MCF 10A (cell line): ENCODE data around the gene OLIG3. TPM values are rescaled to one million over a fixed set of nuclear protein-coding genes. Genes with fewer than 3 reads are reported as not detected.

Experiments used
- BruUV-seq: library from RNA; stranded (reverse); fragments of 400-500 nt; replicated peaks from 2 replicates; lab custom pipeline; 2021; lab: Mats Ljungman, UMichigan
- CTCF ChIA-PET: fragments of 300-600 bp; sonication (Branson Sonifier 250); formaldehyde crosslinking; extraction: SDS; loops from one replicate; lab custom pipeline; 2021; ENCODE audit warnings: antibody characterized with exemption, inconsistent platforms; lab: Yijun Ruan, JAX
- POLR2A ChIA-PET: fragments of 300-600, 350-650 bp; sonication (Branson Sonifier 250); formaldehyde crosslinking; extraction: SDS; loops from one replicate; lab custom pipeline; 2020; ENCODE audit warnings: antibody characterized with exemption, inconsistent platforms; lab: Yijun Ruan, JAX
- DNase-seq: peaks from one replicate; pipeline ENCODE4 v3.0.0-alpha.2; 2018; ENCODE audit not compliant: unreplicated experiment
- H3K27ac Mint-ChIP-seq: one replicate; pipeline ENCODE4 v1.8.0; 2022; ENCODE audit warnings: mild to moderate bottlenecking, low read depth, mixed read lengths; ENCODE audit not compliant: unreplicated experiment
- H3K27me3 Mint-ChIP-seq: one replicate; pipeline ENCODE4 v1.8.0; 2022; ENCODE audit warnings: mixed read lengths; ENCODE audit not compliant: insufficient read depth, unreplicated experiment
- H3K36me3 Mint-ChIP-seq: one replicate; pipeline ENCODE4 v1.8.0; 2022; ENCODE audit warnings: mild to moderate bottlenecking, moderate library complexity, mixed read lengths; ENCODE audit not compliant: insufficient read depth, unreplicated experiment
- H3K4me1 Mint-ChIP-seq: one replicate; pipeline ENCODE4 v1.8.0; 2022; ENCODE audit warnings: mixed read lengths; ENCODE audit not compliant: insufficient read depth, unreplicated experiment
- H3K4me3 Mint-ChIP-seq: one replicate; pipeline ENCODE4 v1.8.0; 2022; ENCODE audit warnings: mild to moderate bottlenecking, moderate library complexity, mixed read lengths; ENCODE audit not compliant: unreplicated experiment
- H3K9me3 Mint-ChIP-seq: one replicate; pipeline ENCODE4 v1.8.0; 2022; ENCODE audit warnings: mixed read lengths; ENCODE audit not compliant: unreplicated experiment
- intact Hi-C: fragments of 100-400 bp; cut with micrococcal nuclease; formaldehyde crosslinking; loops from 2 replicates; pipeline ENCODE4 v1.14.1; 2022
- total RNA-seq: library from RNA; stranded (reverse); gene quantifications from 2 replicates; pipeline ENCODE4 v1.2.3, GENCODE V29; 2022
- TF ChIP-seq, protein P1 (sequence below): fragments of 200-600 bp; IDR thresholded peaks from one replicate; pipeline ENCODE4 v1.8.0; 2022; ENCODE audit warnings: antibody characterized with exemption, mild to moderate bottlenecking; ENCODE audit not compliant: unreplicated experiment

OLIG3 gene
- total RNA-seq, 1 experiment from 2014 or later = not detected

- intact Hi-C loops = no loop called here
- DNase-seq = no peak
- no TSS peak for BruUV-seq
- TF ChIP-seq, protein P1, sequence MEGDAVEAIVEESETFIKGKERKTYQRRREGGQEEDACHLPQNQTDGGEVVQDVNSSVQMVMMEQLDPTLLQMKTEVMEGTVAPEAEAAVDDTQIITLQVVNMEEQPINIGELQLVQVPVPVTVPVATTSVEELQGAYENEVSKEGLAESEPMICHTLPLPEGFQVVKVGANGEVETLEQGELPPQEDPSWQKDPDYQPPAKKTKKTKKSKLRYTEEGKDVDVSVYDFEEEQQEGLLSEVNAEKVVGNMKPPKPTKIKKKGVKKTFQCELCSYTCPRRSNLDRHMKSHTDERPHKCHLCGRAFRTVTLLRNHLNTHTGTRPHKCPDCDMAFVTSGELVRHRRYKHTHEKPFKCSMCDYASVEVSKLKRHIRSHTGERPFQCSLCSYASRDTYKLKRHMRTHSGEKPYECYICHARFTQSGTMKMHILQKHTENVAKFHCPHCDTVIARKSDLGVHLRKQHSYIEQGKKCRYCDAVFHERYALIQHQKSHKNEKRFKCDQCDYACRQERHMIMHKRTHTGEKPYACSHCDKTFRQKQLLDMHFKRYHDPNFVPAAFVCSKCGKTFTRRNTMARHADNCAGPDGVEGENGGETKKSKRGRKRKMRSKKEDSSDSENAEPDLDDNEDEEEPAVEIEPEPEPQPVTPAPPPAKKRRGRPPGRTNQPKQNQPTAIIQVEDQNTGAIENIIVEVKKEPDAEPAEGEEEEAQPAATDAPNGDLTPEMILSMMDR = no peak
- Mint-ChIP-seq H3K4me3 (no peak overlapping the region), H3K4me1 (no peaks in the 10 kb centered on the region), H3K27ac (no peak overlapping the region), H3K36me3 (no peaks in the 10 kb centered on the region), H3K27me3 (peaks cover 55% of the 10 kb centered on the region), H3K9me3 (no peaks in the 10 kb centered on the region)
- POLR2A ChIA-PET = interaction anchor here (1.1 kb wide), 1 partner anchor 16 kb away, joined by 3 read pairs; no protein-coding TSS in a partner anchor
- CTCF ChIA-PET = interaction anchor here (0.6 kb wide), 1 partner anchor 63 kb away, joined by 3 read pairs; no protein-coding TSS in a partner anchor
These were observed 7.8 kb downstream of the OLIG3 start for GRCh38 chr6:137486416-137486815.

DNA sequence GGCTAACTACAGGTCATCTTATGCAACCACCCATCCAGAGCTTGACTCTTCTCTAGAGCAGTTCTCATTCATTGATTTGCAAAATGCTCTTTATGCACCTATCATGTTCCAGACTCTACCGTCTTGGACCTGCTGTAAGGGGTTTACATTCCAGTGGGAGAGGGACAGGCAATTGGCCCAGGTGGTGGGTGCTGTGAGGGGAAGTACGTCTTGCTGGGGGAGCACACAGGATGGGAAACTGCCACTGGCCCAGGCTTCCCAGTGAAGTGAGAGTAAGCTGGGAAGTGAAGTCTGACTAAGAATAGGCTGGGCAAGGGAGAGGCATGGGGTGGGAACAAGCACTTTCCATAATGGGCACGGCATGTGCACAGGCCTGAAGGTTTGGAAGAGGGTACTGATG, 13.8 kb downstream of the OLIG3 start:
- CTCF ChIA-PET = interaction anchor here (0.6 kb wide), 1 partner anchor 564 kb away, joined by 3 read pairs; no protein-coding TSS in a partner anchor
- Mint-ChIP-seq H3K4me1 (no peaks in the 10 kb centered on the region), H3K9me3 (no peaks in the 10 kb centered on the region), H3K27ac (no peak overlapping the region), H3K36me3 (no peaks in the 10 kb centered on the region), H3K4me3 (no peak overlapping the region), H3K27me3 (peaks cover 36% of the 10 kb centered on the region)
- POLR2A ChIA-PET = interaction anchor here (1.0 kb wide), 1 partner anchor 19 kb away, joined by 3 read pairs; no protein-coding TSS in a partner anchor
- TF ChIP-seq, protein P1 = no peak
- no peak for DNase-seq
- intact Hi-C loops = no loop called here
- no TSS peak for BruUV-seq

DNA sequence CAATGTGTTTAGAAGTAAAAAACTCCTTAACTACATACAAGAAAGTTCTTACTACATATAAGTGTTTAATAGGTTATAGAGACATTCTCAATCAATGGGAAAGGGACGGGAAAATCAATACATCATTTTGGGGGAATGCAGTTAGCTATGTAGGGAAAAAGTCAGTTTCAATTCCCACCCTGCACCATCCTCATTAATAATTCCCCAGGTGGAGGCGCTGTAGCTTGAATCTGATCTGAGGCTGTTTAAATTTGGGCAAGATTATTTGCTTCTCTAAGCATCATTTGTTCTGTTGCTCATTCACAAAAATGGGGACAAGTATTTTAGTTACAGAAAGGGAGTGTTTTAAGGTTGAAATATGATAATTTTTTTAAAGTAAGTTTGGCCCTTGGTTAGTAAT, 19.1 kb downstream of the OLIG3 start:
- intact Hi-C loops = no loop called here
- ChIA-PET CTCF (no interaction called here), POLR2A (no interaction called here)
- H3K36me3 Mint-ChIP-seq = no peaks in the 10 kb centered on the region
- no peaks in the 10 kb centered on the region for H3K9me3 Mint-ChIP-seq
- BruUV-seq = no TSS peak
- H3K27ac Mint-ChIP-seq = no peak overlapping the region
- TF ChIP-seq, protein P1 = no peak
- no peak overlapping the region for H3K4me3 Mint-ChIP-seq
- no peaks in the 10 kb centered on the region for H3K4me1 Mint-ChIP-seq
- no peaks in the 10 kb centered on the region for H3K27me3 Mint-ChIP-seq
- DNase-seq = no peak

DNA sequence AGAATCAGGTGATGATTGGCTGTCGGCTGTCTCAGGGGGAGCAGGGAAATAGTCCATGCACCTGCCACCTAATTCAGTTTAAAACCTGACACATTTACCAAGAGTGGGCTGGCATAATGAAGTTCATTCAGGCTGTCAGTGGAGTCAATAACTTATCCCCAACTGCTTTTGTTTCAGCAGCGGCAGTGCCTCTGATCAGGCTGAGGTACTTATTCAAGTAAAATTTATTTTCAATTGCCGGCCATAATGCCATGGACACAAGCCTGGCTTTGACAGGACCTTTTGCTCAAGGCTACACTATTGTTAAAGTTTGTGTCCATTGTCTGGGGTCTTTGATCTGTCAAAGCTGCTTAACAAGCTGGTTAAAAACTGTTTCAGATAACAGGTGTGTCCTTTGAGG, 20.6 kb downstream of the OLIG3 start:
- BruUV-seq = no TSS peak
- CTCF ChIA-PET = no interaction called here
- Mint-ChIP-seq H3K4me1 (no peaks in the 10 kb centered on the region), H3K36me3 (no peaks in the 10 kb centered on the region), H3K27me3 (no peaks in the 10 kb centered on the region), H3K9me3 (no peaks in the 10 kb centered on the region), H3K27ac (no peak overlapping the region), H3K4me3 (no peak overlapping the region)
- POLR2A ChIA-PET = no interaction called here
- no peak for DNase-seq
- TF ChIP-seq, protein P1 = no peak
- intact Hi-C loops = no loop called here
